Endothelial cell of umbilical vein (primary cell): ENCODE results near the gene MAML3. TPM values are rescaled to one million over a fixed set of nuclear protein-coding genes. Genes with fewer than 3 reads are reported as not detected.

ENCODE experiments used
- BruUV-seq: library from RNA; stranded (reverse); fragments of 400-500 nt; replicated peaks from 2 replicates; lab custom pipeline; 2021; lab: Mats Ljungman, UMichigan
- CTCF ChIA-PET: fragments of 300-600, 350-600 bp; sonication (Branson Sonifier 250); formaldehyde crosslinking; loops from one replicate; lab custom pipeline; 2021; ENCODE audit warnings: antibody characterized with exemption, inconsistent platforms; lab: Charles Lee
- POLR2A ChIA-PET: fragments of 300-600, 350-600 bp; sonication (Branson Sonifier 250); formaldehyde crosslinking; loops from one replicate; lab custom pipeline; 2021; ENCODE audit warnings: antibody characterized with exemption, inconsistent platforms; lab: Charles Lee
- DNase-seq: peaks from one replicate; pipeline ENCODE4 v3.0.0-alpha.2; 2011; ENCODE audit warnings: low read depth, low spot score
- FAIRE-seq: peaks from 2 replicates; lab custom pipeline; 2011; peaks lifted over from hg19 to GRCh38; lab: Jason Lieb, UNC
- H2AFZ ChIP-seq: 2 replicates; pipeline ENCODE4 v1.6.0; 2012; ENCODE audit warnings: low read depth, low read length, control low read depth, inconsistent platforms
- H3K27ac ChIP-seq: 2 replicates; pipeline ENCODE4 v1.5.1; 2011; ENCODE audit warnings: low read depth, mild to moderate bottlenecking, control low read depth, low read length, moderate library complexity; ENCODE audit not compliant: insufficient read depth
- H3K27me3 ChIP-seq, 2 experiments: 2 replicates each; pipeline versions ENCODE4 v1.6.0 to v1.6.1; 2011; ENCODE audit warnings: low read length in 2 of 2, mixed read lengths in 1 of 2; ENCODE audit not compliant: control insufficient read depth in 2 of 2, insufficient read depth in 2 of 2
- H3K36me3 ChIP-seq, 2 experiments: 2 replicates in 1 of 2; 3 replicates in 1 of 2; pipeline ENCODE4 v1.5.1; 2011; ENCODE audit warnings: low read length in 2 of 2, mild to moderate bottlenecking in 1 of 2, moderate library complexity in 1 of 2; ENCODE audit not compliant: control insufficient read depth in 2 of 2, insufficient read depth in 2 of 2; ENCODE audit errors: extremely low read depth in 1 of 2
- H3K4me1 ChIP-seq: 3 replicates; pipeline ENCODE4 v1.5.1; 2011; ENCODE audit warnings: mild to moderate bottlenecking, low read length; ENCODE audit not compliant: control insufficient read depth, insufficient read depth; ENCODE audit errors: extremely low read depth
- H3K4me2 ChIP-seq: 2 replicates; pipeline ENCODE4 v1.6.1; 2011; ENCODE audit warnings: low read length, control low read depth, mixed read lengths; ENCODE audit not compliant: insufficient read depth
- H3K4me3 ChIP-seq, 3 experiments: fragments of 200-600 bp in 1 of 3; sonication (generic), shearing (Covaris generic) in 1 of 3; replicated peaks in 1 of 3; 2 replicates each; pipeline ENCODE4 v1.5.1; 2011 to 2016; ENCODE audit warnings: control low read depth in 3 of 3, low read length in 3 of 3, mild to moderate bottlenecking in 2 of 3, inconsistent platforms in 1 of 3, low read depth in 1 of 3, moderate library complexity in 1 of 3; ENCODE audit not compliant: insufficient read depth in 1 of 3
- H3K79me2 ChIP-seq: 2 replicates; pipeline ENCODE4 v1.6.0; 2012; ENCODE audit warnings: low read length, inconsistent platforms; ENCODE audit not compliant: control insufficient read depth, insufficient read depth
- H3K9ac ChIP-seq: replicated peaks from 2 replicates; pipeline ENCODE3; 2011; ENCODE audit warnings: low read length, control low read depth; ENCODE audit not compliant: insufficient read depth; ENCODE audit errors: extremely low read depth
- H3K9me1 ChIP-seq: replicated peaks from 3 replicates; pipeline ENCODE4 v1.6.0; 2011; ENCODE audit warnings: mild to moderate bottlenecking, low read length; ENCODE audit not compliant: control insufficient read depth, insufficient read depth; ENCODE audit errors: extremely low read depth
- H3K9me3 ChIP-seq: replicated peaks from 2 replicates; pipeline ENCODE4 v1.5.1; 2012; ENCODE audit warnings: low read length, inconsistent platforms; ENCODE audit not compliant: control insufficient read depth, insufficient read depth
- H4K20me1 ChIP-seq: replicated peaks from 2 replicates; pipeline ENCODE3; 2011; ENCODE audit warnings: mild to moderate bottlenecking, low read length; ENCODE audit not compliant: control insufficient read depth, insufficient read depth; ENCODE audit errors: extremely low read depth
- CTCF ChIP-seq, 2 donors: IDR thresholded peaks; 1 replicate in 1 of 2; 2 replicates in 1 of 2; pipeline ENCODE4 v1.5.1; 2011; ENCODE audit warnings: low read length in 2 of 2, mild to moderate bottlenecking in 2 of 2, moderate library complexity in 2 of 2, control low read depth in 1 of 2, inconsistent platforms in 1 of 2, low read depth in 1 of 2; ENCODE audit not compliant: insufficient read depth in 1 of 2; ENCODE audit errors: extremely low read depth in 1 of 2
- EZH2 ChIP-seq: IDR thresholded peaks from 2 replicates; pipeline ENCODE4 v1.6.1; 2012; ENCODE audit warnings: borderline replicate concordance, low read depth, mild to moderate bottlenecking, moderate library complexity, low read length, inconsistent platforms; ENCODE audit not compliant: severe bottlenecking
- FOS ChIP-seq: IDR thresholded peaks from 2 replicates; pipeline ENCODE4 v1.6.1; 2011; ENCODE audit warnings: mild to moderate bottlenecking, low read length, moderate library complexity, borderline replicate concordance; ENCODE audit not compliant: insufficient read depth
- GATA2 ChIP-seq: IDR thresholded peaks from 2 replicates; pipeline ENCODE4 v1.7.0; 2011; ENCODE audit warnings: low read depth, mild to moderate bottlenecking, moderate library complexity, mixed read lengths, low read length; ENCODE audit not compliant: insufficient read length, insufficient read depth
- JUN ChIP-seq: IDR thresholded peaks from 2 replicates; pipeline ENCODE4 v1.6.1; 2011; ENCODE audit warnings: borderline replicate concordance, low read depth; ENCODE audit not compliant: insufficient read length, insufficient read depth
- MAX ChIP-seq: IDR thresholded peaks from 2 replicates; pipeline ENCODE4 v1.6.1; 2011; ENCODE audit not compliant: insufficient read depth, insufficient read length
- MYC ChIP-seq: IDR thresholded peaks from one replicate; pipeline ENCODE4 v1.6.1; 2011; ENCODE audit warnings: mild to moderate bottlenecking, low read depth, low read length
- POLR2A ChIP-seq: IDR thresholded peaks from 2 replicates; pipeline ENCODE4 v1.6.1; 2012; ENCODE audit warnings: low read depth, mild to moderate bottlenecking, control low read depth, low read length
- POLR2AphosphoS5 ChIP-seq: IDR thresholded peaks from 2 replicates; pipeline ENCODE4 v1.6.1; 2012; ENCODE audit warnings: low read depth, mild to moderate bottlenecking, control low read depth, low read length, moderate library complexity; ENCODE audit not compliant: insufficient read depth
- dilution Hi-C: fragments of 300-500 bp; cut with MboI; formaldehyde crosslinking; loops from one replicate; pipeline ENCODE4 v1.15.0; 2019; ENCODE audit warnings: low sequenced_read_pairs; ENCODE audit not compliant: extremely low pct_ligation_motif_present
- intact Hi-C: fragments of 100-400 bp; cut with micrococcal nuclease; formaldehyde crosslinking; loops from one replicate; pipeline ENCODE4 v1.10.0; 2022
- polyA plus RNA-seq, 4 experiments: library from polyadenylated mRNA; depleted of rRNA in 3 of 4; stranded (reverse) in 3 of 4; unstranded in 1 of 4; fragments of >200 nt; gene quantifications; 2 replicates each; pipeline versions ENCODE4 v1.2.1 to v1.2.3, GENCODE V29; 2011 to 2012; ENCODE audit warnings: missing spikeins in 1 of 4
- total RNA-seq: library from RNA; stranded (reverse); gene quantifications from 2 replicates; pipeline ENCODE4 v1.2.3, GENCODE V29; 2021

MAML3 gene
- total and polyA plus RNA-seq, 2 donors (not counting 3 experiments of a cell fraction or from before 2014, with no cell fraction given), result 14.0 to 20.3 TPM

GRCh38 chr4:140150636-140150885, 3.4 kb downstream of the MAML3 start:
- no peaks in the 10 kb centered on the region for H3K27me3 ChIP-seq
- peak overlapping the region; percentile 85 for H2AFZ ChIP-seq
- H3K9me1 ChIP-seq, result no peaks in the 10 kb centered on the region
- BruUV-seq, result no TSS peak
- no peaks in the 10 kb centered on the region for H4K20me1 ChIP-seq
- H3K27ac ChIP-seq, result peak overlapping the region; percentile 99
- H3K4me2 ChIP-seq, result peak overlapping the region; percentile 97
- peaks cover 40% of the 10 kb centered on the region for H3K79me2 ChIP-seq
- peaks cover 10% of the 10 kb centered on the region for H3K4me1 ChIP-seq
- H3K9me3 ChIP-seq, result no peaks in the 10 kb centered on the region
- H3K36me3 ChIP-seq, result no peaks in the 10 kb centered on the region
- H3K9ac ChIP-seq, result peak overlapping the region; percentile 99
- intact Hi-C loops (loop anchor here (2.0 to 5.0 kb wide), 2 partner anchors 222 to 388 kb away; partner anchors contain the start of gene SCOC), dilution Hi-C loops (no loop called here)
- TF ChIP-seq JUN (no peak), MAX (no peak), POLR2A (no peak), POLR2AphosphoS5 (no peak), EZH2 (no peak), MYC (no peak), FOS (no peak), GATA2 (no peak), CTCF (IDR thresholded peaks at IDR 0.05; ENCODE audit: extremely low read depth in 1 of 2, insufficient read depth in 1 of 2, low read depth in 1 of 2, low read length in 2 of 2) (no peak)
- ChIA-PET CTCF (interaction anchor here (0.8 to 5.1 kb wide), 17 partner anchors 10 to 416 kb away, joined by 3 to 65 read pairs (median 4); no protein-coding TSS in a partner anchor), POLR2A (interaction anchor here (0.7 to 3.0 kb wide), 11 partner anchors 35 to 652 kb away, joined by 3 to 17 read pairs (median 5); no protein-coding TSS in a partner anchor)
- DNase-seq (no peak), FAIRE-seq (peak; percentile 95)
- peak overlapping the region; percentile 64 to 94 (median 93) for H3K4me3 ChIP-seq
